NT2/D1 (cell line): ENCODE results near the gene OBI1.

Experiments used
- DNase-seq: peaks from one replicate; pipeline ENCODE4 v3.0.0-alpha.2; 2011; ENCODE audit warnings: low read depth, low spot score
- H3K27me3 ChIP-seq: 2 replicates; pipeline ENCODE4 v1.6.0; 2011; ENCODE audit warnings: mild to moderate bottlenecking; ENCODE audit not compliant: insufficient read length, insufficient read depth
- H3K36me3 ChIP-seq: 2 replicates; pipeline ENCODE4 v1.6.1; 2011; ENCODE audit warnings: mild to moderate bottlenecking, low read length, mixed read lengths; ENCODE audit not compliant: insufficient read depth, insufficient read length
- H3K4me1 ChIP-seq: 2 replicates; pipeline ENCODE4 v1.5.1; 2011; ENCODE audit not compliant: insufficient read depth, insufficient read length
- H3K4me3 ChIP-seq: 2 replicates; pipeline ENCODE4 v1.5.1; 2011; ENCODE audit warnings: low read depth; ENCODE audit not compliant: insufficient read length
- H3K9ac ChIP-seq: 2 replicates; pipeline ENCODE4 v1.6.0; 2011; ENCODE audit warnings: low read depth; ENCODE audit not compliant: insufficient read length
- H3K9me3 ChIP-seq: 2 replicates; pipeline ENCODE4 v1.5.1; 2011; ENCODE audit warnings: mild to moderate bottlenecking, low read length; ENCODE audit not compliant: insufficient read depth
- SUZ12 ChIP-seq: IDR thresholded peaks from 2 replicates; pipeline ENCODE4 v1.6.1; 2011; ENCODE audit not compliant: insufficient read length, insufficient read depth; ENCODE audit errors: extremely low read depth
- YY1 ChIP-seq: IDR thresholded peaks from 2 replicates; pipeline ENCODE4 v1.6.1; 2011; ENCODE audit not compliant: insufficient read length, insufficient read depth
- ZNF274 ChIP-seq: IDR thresholded peaks from 2 replicates; pipeline ENCODE4 v1.6.1; 2011; ENCODE audit warnings: mild to moderate bottlenecking, low read depth, low read length

Gene OBI1

DNA sequence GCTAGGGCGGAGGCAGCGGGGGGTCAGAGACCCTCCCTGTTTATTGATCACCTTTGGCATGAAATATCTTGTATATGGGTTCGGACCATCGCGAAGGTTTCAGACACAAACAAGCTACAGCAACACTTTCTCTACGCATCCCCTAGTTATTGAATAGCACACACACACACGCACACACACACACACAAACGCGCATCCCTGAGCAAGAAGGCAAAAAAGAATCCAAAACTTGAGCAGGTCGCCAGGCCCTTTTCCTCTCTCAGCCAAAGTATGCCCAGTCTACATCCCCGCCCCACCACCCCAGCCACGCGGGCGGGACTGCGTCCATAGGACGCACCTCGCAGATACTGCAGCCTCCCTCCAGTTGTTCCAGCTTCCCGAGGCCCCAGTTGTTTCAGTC lies 71.6 kb downstream of the OBI1 start:
- H3K36me3 ChIP-seq = no peaks in the 10 kb centered on the region
- no peaks in the 10 kb centered on the region for H3K9me3 ChIP-seq
- no peak for TF ChIP-seq YY1
- TF ChIP-seq SUZ12 = no peak
- TF ChIP-seq ZNF274 = no peak
- no peak for DNase-seq
- no peak overlapping the region for H3K4me3 ChIP-seq
- H3K9ac ChIP-seq = no peak overlapping the region
- H3K27me3 ChIP-seq = peaks cover 24% of the 10 kb centered on the region
- no peaks in the 10 kb centered on the region for H3K4me1 ChIP-seq

DNA sequence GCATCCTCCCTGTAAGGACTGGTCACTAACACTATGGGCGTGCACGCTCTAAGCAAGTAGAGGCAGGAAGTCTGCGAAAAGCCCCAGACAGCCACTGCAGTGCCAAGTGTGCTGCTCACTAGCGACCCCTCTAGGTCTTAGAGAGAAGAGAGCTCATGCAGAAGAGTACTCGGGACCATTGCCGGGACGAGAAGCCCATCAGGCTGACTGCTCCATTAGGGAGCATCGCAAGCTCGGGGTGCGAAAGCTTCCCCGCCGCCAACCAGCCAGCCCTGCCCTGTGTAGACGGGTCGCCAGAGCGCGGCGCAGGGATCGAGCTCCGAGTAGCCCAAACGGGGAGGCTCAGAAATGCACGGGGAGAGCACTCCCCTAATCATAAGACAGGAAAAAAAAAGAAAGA lies 72.2 kb downstream of the OBI1 start:
- H3K27me3 ChIP-seq = peaks cover 17% of the 10 kb centered on the region
- TF ChIP-seq ZNF274 = no peak
- TF ChIP-seq SUZ12 = no peak
- TF ChIP-seq YY1 = no peak
- no peak overlapping the region for H3K4me3 ChIP-seq
- H3K36me3 ChIP-seq = no peaks in the 10 kb centered on the region
- no peaks in the 10 kb centered on the region for H3K9me3 ChIP-seq
- no peak for DNase-seq
- no peaks in the 10 kb centered on the region for H3K4me1 ChIP-seq
- no peak overlapping the region for H3K9ac ChIP-seq

DNA sequence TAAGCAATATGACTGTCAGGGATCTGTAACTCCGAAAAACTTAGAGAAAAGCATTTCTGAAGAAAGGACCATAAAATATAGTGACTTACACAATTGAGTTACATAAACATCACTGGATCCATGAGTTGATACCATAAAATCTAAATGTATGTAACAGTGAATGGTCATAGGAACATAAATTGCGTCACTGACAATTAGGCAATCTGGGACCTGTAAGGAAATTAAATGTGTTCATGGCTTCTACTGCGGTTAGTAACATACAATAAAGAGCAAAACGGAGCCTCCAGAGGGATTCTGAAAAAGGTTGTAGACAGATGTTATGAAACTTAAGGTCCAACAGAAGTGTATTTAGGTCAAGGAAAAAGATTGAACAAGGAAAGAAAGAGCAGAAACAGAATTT lies 82.7 kb downstream of the OBI1 start:
- no peaks in the 10 kb centered on the region for H3K4me1 ChIP-seq
- no peaks in the 10 kb centered on the region for H3K27me3 ChIP-seq
- no peaks in the 10 kb centered on the region for H3K9me3 ChIP-seq
- no peak for DNase-seq
- no peaks in the 10 kb centered on the region for H3K36me3 ChIP-seq
- TF ChIP-seq YY1 = no peak
- no peak for TF ChIP-seq SUZ12
- TF ChIP-seq ZNF274 = no peak
- H3K9ac ChIP-seq = no peak overlapping the region
- no peak overlapping the region for H3K4me3 ChIP-seq

DNA sequence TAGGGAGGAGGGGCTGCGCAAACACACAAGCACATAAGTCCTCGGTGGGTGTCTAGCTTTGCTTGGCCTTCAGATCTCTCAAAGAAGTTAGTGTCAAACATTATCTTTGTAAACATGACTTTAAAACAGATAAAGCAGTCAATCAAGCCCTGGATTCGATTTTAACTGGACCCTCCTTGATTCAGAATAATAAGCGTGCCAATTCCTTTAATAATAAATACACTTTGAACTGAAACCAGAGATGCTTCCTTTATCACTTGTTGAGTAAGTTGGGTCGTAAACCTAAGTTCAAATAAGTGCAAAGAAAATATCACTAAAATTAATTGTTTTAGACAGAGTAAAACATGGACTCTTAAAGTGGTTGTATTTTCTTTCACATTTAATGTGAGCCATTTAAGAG lies 86.5 kb downstream of the OBI1 start:
- no peak for DNase-seq
- Histone ChIP-seq H3K4me3 (no peak overlapping the region), H3K4me1 (no peaks in the 10 kb centered on the region), H3K36me3 (no peaks in the 10 kb centered on the region), H3K27me3 (no peaks in the 10 kb centered on the region), H3K9ac (no peak overlapping the region), H3K9me3 (no peaks in the 10 kb centered on the region)
- TF ChIP-seq SUZ12 (no peak), ZNF274 (no peak), YY1 (no peak)

DNA sequence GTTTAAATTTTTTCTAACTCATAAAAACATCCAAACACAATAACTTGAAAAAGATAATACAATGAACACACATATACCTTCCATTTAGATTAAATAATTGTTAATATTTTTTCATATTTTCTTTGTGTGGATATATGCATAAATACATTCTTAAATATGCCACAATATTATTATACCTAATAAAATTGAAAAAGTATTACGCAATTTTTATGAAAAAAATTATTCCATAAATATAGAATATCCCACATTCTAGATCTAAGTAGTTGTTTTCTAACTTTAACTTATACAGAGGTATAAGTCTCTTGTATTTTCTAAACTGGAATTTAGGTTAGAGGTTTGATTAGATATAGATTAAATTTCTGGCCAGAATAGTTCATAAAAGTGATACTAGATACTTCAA lies 89.9 kb downstream of the OBI1 start:
- H3K27me3 ChIP-seq = no peaks in the 10 kb centered on the region
- no peak overlapping the region for H3K9ac ChIP-seq
- TF ChIP-seq YY1 (no peak), ZNF274 (no peak), SUZ12 (no peak)
- H3K4me3 ChIP-seq = no peak overlapping the region
- H3K9me3 ChIP-seq = no peaks in the 10 kb centered on the region
- DNase-seq = no peak
- H3K4me1 ChIP-seq = no peaks in the 10 kb centered on the region
- H3K36me3 ChIP-seq = no peaks in the 10 kb centered on the region

DNA sequence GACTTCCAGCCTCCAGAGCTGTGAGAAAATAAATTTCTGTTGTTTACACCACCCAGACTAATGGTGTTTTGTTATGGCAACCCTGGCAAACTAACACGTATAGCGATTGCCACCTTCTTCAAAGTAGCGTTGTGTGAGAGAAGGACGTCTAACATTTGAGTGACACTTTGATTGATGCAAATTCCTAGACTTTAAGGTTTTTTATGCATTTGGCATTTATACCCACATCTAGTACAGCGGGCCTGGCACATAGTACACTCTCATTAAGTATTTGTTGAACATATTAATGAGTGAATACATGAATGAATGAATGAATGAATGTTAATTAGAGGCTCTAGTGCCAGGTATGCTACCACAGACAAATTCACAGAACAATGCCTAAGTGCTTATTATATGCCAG lies 92.3 kb downstream of the OBI1 start:
- H3K4me3 ChIP-seq = no peak overlapping the region
- no peak for TF ChIP-seq ZNF274
- no peak for TF ChIP-seq SUZ12
- TF ChIP-seq YY1 = no peak
- H3K4me1 ChIP-seq = no peaks in the 10 kb centered on the region
- H3K9ac ChIP-seq = no peak overlapping the region
- no peak for DNase-seq
- H3K9me3 ChIP-seq = no peaks in the 10 kb centered on the region
- H3K27me3 ChIP-seq = no peaks in the 10 kb centered on the region
- H3K36me3 ChIP-seq = no peaks in the 10 kb centered on the region
